ENCODE results near the gene GNAI3.

Gene GNAI3

GRCh38 chr1:109629372-109630030, 81.1 kb downstream of the GNAI3 start:
- Histone ChIP-seq H3K36me3 (ENCODE audit: insufficient read depth, low read length) (peaks cover 43% of the 10 kb centered on the region), H3K27me3 (ENCODE audit: control insufficient read depth in 1 of 2, insufficient read depth in 2 of 2, low read length in 2 of 2) (no peaks in the 10 kb centered on the region)

DNA sequence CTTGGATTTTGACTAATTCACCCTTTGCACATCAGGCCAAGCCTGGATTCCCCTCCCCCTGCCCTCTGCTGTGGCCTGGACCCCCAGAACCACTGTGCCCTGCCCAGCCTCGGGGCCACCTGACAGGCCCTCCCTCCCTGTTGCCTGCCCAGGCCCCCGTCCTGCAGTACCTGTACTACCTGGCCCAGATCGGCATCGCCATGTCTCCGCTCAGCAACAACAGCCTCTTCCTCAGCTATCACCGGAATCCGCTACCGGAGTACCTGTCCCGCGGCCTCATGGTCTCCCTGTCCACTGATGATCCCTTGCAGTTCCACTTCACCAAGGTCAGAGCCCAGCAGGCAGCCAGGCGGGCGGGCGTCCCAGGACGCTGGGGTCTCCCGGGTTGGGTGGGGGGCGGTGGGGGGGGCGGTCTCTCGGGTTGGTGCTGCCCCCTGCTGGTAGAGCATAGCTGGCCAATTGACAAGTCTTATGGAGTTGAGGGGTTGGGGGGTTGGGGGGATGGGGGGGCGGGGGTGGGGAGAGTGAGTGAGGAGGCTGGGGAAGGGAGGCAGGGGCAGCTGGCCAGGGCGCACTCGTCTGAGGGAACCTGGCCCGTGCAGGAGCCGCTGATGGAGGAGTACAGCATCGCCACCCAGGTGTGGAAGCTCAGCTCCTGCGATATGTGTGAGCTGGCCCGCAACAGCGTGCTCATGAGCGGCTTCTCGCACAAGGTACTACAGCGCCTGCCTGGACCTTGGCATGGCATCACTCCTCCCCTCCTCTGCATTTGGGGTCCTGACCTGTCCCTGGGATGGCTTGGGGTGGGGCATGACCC, 81.9 kb downstream of the GNAI3 start:
- no peaks in the 10 kb centered on the region for H3K9me3 ChIP-seq (ENCODE audit: low read length)
- H3K27ac ChIP-seq (ENCODE audit: low read depth, low read length) = no peak overlapping the region
- H3K4me3 ChIP-seq (ENCODE audit: low read depth in 1 of 2, low read length in 2 of 2) = no peak overlapping the region
- H3K4me1 ChIP-seq (ENCODE audit: insufficient read depth, low read length) = no peaks in the 10 kb centered on the region
- no peaks in the 10 kb centered on the region for H3K27me3 ChIP-seq (ENCODE audit: control insufficient read depth in 1 of 2, insufficient read depth in 2 of 2, low read length in 2 of 2)
- H3K9ac ChIP-seq (ENCODE audit: low read length) = no peak overlapping the region
- H3K36me3 ChIP-seq (ENCODE audit: insufficient read depth, low read length) = peaks cover 43% of the 10 kb centered on the region

More at GRCh38 chr1:109629372-109630030, 81.1 kb downstream of the GNAI3 start:
- H3K4me3 ChIP-seq (ENCODE audit: low read depth in 1 of 2, low read length in 2 of 2) = no peak overlapping the region
- no peaks in the 10 kb centered on the region for H3K9me3 ChIP-seq (ENCODE audit: low read length)
- no peak overlapping the region for H3K9ac ChIP-seq (ENCODE audit: low read length)
- H3K4me1 ChIP-seq (ENCODE audit: insufficient read depth, low read length) = no peaks in the 10 kb centered on the region
- no peak overlapping the region for H3K27ac ChIP-seq (ENCODE audit: low read depth, low read length)

DNA sequence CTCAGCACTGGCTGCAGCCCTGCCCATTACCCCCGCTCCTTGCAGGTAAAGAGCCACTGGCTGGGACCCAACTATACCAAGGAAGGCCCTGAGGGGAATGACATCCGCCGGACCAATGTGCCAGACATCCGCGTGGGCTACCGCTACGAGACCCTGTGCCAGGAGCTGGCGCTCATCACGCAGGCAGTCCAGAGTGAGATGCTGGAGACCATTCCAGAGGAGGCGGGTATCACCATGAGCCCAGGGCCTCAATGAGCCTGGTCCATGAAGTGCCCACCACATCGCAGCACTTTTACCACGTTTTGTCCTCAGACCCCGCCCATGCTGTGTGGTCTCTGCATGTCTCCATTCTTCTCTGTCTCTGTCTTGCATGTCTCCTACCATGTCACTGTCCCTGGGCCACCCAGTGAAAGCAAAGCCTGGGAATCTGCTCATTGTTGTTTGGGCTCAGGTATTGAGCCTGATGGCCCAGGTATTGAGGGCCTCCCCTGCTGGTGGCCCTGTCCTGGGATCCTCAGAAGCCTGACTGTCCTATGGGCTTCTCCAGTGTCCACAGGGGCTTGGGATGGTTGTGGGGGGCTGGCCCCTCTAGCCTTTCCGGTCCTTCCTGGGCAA, 82.6 kb downstream of the GNAI3 start:
- Histone ChIP-seq H3K27ac (ENCODE audit: low read depth, low read length) (no peak overlapping the region), H3K9me3 (ENCODE audit: low read length) (no peaks in the 10 kb centered on the region), H3K27me3 (ENCODE audit: control insufficient read depth in 1 of 2, insufficient read depth in 2 of 2, low read length in 2 of 2) (no peaks in the 10 kb centered on the region), H3K9ac (ENCODE audit: low read length) (no peak overlapping the region), H3K36me3 (ENCODE audit: insufficient read depth, low read length) (peaks cover 43% of the 10 kb centered on the region), H3K4me3 (ENCODE audit: low read depth in 1 of 2, low read length in 2 of 2) (no peak overlapping the region), H3K4me1 (ENCODE audit: insufficient read depth, low read length) (peaks cover 3% of the 10 kb centered on the region)

- no peak overlapping the region for H3K9ac ChIP-seq (ENCODE audit: low read length)
- H3K36me3 ChIP-seq (ENCODE audit: insufficient read depth, low read length) = peaks cover 41% of the 10 kb centered on the region
- peaks cover 11% of the 10 kb centered on the region for H3K4me1 ChIP-seq (ENCODE audit: insufficient read depth, low read length)
These were observed 83.4 kb downstream of the GNAI3 start for GRCh38 chr1:109631513-109632505.

GRCh38 chr1:109632671-109633346, 84.4 kb downstream of the GNAI3 start:
- Histone ChIP-seq H3K27ac (ENCODE audit: low read depth, low read length) (no peak overlapping the region), H3K4me3 (ENCODE audit: low read depth in 1 of 2, low read length in 2 of 2) (no peak overlapping the region), H3K36me3 (ENCODE audit: insufficient read depth, low read length) (peaks cover 31% of the 10 kb centered on the region), H3K9me3 (ENCODE audit: low read length) (no peaks in the 10 kb centered on the region), H3K9ac (ENCODE audit: low read length) (no peak overlapping the region), H3K4me1 (ENCODE audit: insufficient read depth, low read length) (peaks cover 11% of the 10 kb centered on the region), H3K27me3 (ENCODE audit: control insufficient read depth in 1 of 2, insufficient read depth in 2 of 2, low read length in 2 of 2) (no peaks in the 10 kb centered on the region)

More at GRCh38 chr1:109631513-109632505, 83.4 kb downstream of the GNAI3 start:
- Histone ChIP-seq H3K4me3 (ENCODE audit: low read depth in 1 of 2, low read length in 2 of 2) (no peak overlapping the region), H3K27ac (ENCODE audit: low read depth, low read length) (no peak overlapping the region), H3K9me3 (ENCODE audit: low read length) (no peaks in the 10 kb centered on the region), H3K27me3 (ENCODE audit: control insufficient read depth in 1 of 2, insufficient read depth in 2 of 2, low read length in 2 of 2) (no peaks in the 10 kb centered on the region)

DNA sequence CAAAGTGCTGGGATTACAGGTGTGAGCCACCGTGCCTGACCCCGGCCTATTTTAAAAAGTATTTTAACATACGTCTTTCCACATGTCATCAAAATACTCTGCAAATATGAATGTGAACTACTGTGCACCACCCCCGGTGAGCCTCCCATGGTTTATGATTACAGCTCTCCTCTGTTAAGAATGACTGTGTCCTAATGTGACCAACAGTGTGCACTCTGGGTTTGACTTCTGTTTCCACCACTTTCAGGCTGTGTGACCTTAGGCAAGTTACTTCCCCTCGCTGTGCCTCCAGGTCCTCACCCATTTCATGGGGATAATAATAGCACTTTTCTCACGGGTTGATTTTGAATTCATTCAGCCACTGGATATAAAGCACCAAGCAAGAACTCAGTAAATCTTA, 85.9 kb downstream of the GNAI3 start:
- no peaks in the 10 kb centered on the region for H3K27me3 ChIP-seq (ENCODE audit: control insufficient read depth in 1 of 2, insufficient read depth in 2 of 2, low read length in 2 of 2)
- peaks cover 11% of the 10 kb centered on the region for H3K4me1 ChIP-seq (ENCODE audit: insufficient read depth, low read length)
- H3K36me3 ChIP-seq (ENCODE audit: insufficient read depth, low read length) = peaks cover 17% of the 10 kb centered on the region
- no peak overlapping the region for H3K27ac ChIP-seq (ENCODE audit: low read depth, low read length)
- H3K4me3 ChIP-seq (ENCODE audit: low read depth in 1 of 2, low read length in 2 of 2) = no peak overlapping the region
- no peaks in the 10 kb centered on the region for H3K9me3 ChIP-seq (ENCODE audit: low read length)
- H3K9ac ChIP-seq (ENCODE audit: low read length) = no peak overlapping the region

- Histone ChIP-seq H3K36me3 (ENCODE audit: insufficient read depth, low read length) (peaks cover 9% of the 10 kb centered on the region), H3K27ac (ENCODE audit: low read depth, low read length) (no peak overlapping the region), H3K9ac (ENCODE audit: low read length) (no peak overlapping the region), H3K4me1 (ENCODE audit: insufficient read depth, low read length) (peaks cover 11% of the 10 kb centered on the region), H3K27me3 (ENCODE audit: control insufficient read depth in 1 of 2, insufficient read depth in 2 of 2, low read length in 2 of 2) (no peaks in the 10 kb centered on the region), H3K9me3 (ENCODE audit: low read length) (no peaks in the 10 kb centered on the region), H3K4me3 (ENCODE audit: low read depth in 1 of 2, low read length in 2 of 2) (no peak overlapping the region)
These were observed 86.6 kb downstream of the GNAI3 start for GRCh38 chr1:109634771-109635750.

DNA sequence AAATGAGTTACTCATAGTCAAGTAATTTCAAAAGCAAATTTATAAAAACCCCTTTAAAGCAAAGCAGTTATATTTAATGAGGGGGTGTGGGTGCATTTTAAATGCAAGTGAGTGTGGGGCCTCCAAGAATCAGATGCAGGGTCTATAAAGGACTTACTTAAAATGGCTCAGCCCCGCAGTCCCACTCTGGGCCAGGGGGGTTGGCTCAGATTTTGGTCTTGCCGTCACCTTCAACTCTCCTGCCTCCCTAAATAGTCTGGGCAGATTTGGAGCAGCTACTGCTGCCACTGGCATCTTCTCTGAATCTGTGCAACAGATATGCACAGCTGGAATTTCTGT, 87.4 kb downstream of the GNAI3 start:
- H3K4me3 ChIP-seq (ENCODE audit: low read depth in 1 of 2, low read length in 2 of 2) = no peak overlapping the region
- H3K9ac ChIP-seq (ENCODE audit: low read length) = no peak overlapping the region
- peaks cover 7% of the 10 kb centered on the region for H3K36me3 ChIP-seq (ENCODE audit: insufficient read depth, low read length)
- H3K27me3 ChIP-seq (ENCODE audit: control insufficient read depth in 1 of 2, insufficient read depth in 2 of 2, low read length in 2 of 2) = no peaks in the 10 kb centered on the region
- H3K9me3 ChIP-seq (ENCODE audit: low read length) = no peaks in the 10 kb centered on the region
- no peak overlapping the region for H3K27ac ChIP-seq (ENCODE audit: low read depth, low read length)
- peaks cover 11% of the 10 kb centered on the region for H3K4me1 ChIP-seq (ENCODE audit: insufficient read depth, low read length)

- no peak overlapping the region for H3K27ac ChIP-seq (ENCODE audit: low read depth, low read length)
- H3K27me3 ChIP-seq (ENCODE audit: control insufficient read depth in 1 of 2, insufficient read depth in 2 of 2, low read length in 2 of 2) = no peaks in the 10 kb centered on the region
- H3K9me3 ChIP-seq (ENCODE audit: low read length) = no peaks in the 10 kb centered on the region
- H3K4me3 ChIP-seq (ENCODE audit: low read depth in 1 of 2, low read length in 2 of 2) = no peak overlapping the region
- peaks cover 1% of the 10 kb centered on the region for H3K36me3 ChIP-seq (ENCODE audit: insufficient read depth, low read length)
- no peak overlapping the region for H3K9ac ChIP-seq (ENCODE audit: low read length)
- peaks cover 11% of the 10 kb centered on the region for H3K4me1 ChIP-seq (ENCODE audit: insufficient read depth, low read length)
These were observed 88.0 kb downstream of the GNAI3 start for GRCh38 chr1:109636201-109636952.
